H1 (cell line): ENCODE results near the gene DCLRE1A. TPM values are rescaled to one million over a fixed set of nuclear protein-coding genes. Genes with fewer than 3 reads are reported as not detected.

ENCODE experiments used
- E2F6 ChIP-seq: IDR thresholded peaks from 2 replicates; pipeline ENCODE4 v1.6.1; 2012; ENCODE audit warnings: inconsistent platforms
- HDAC2 ChIP-seq, 2 experiments: fragments of 300-600 bp in 1 of 2; sonication (generic) in 1 of 2; IDR thresholded peaks; 2 replicates each; pipeline ENCODE4 v1.6.1; 2011 to 2012; ENCODE audit warnings: low read depth in 2 of 2, low read length in 2 of 2, mild to moderate bottlenecking in 2 of 2, moderate library complexity in 2 of 2, borderline replicate concordance in 1 of 2, inconsistent platforms in 1 of 2
- HDAC6 ChIP-seq: IDR thresholded peaks from one replicate; pipeline ENCODE4 v1.7.1; 2012; ENCODE audit warnings: low read depth, mild to moderate bottlenecking, inconsistent platforms, low read length, moderate library complexity
- POLR2A ChIP-seq, 2 experiments: IDR thresholded peaks; 1 replicate in 1 of 2; 2 replicates in 1 of 2; pipeline ENCODE4 v1.6.1; 2011; ENCODE audit warnings: low read depth in 2 of 2, low read length in 2 of 2, mild to moderate bottlenecking in 2 of 2; ENCODE audit errors: control extremely low read depth in 1 of 2
- SP4 ChIP-seq: IDR thresholded peaks from 2 replicates; pipeline ENCODE4 v1.6.1; 2012; ENCODE audit warnings: low read length, inconsistent platforms
- TAF1 ChIP-seq: IDR thresholded peaks from 2 replicates; pipeline ENCODE4 v1.6.1; 2011; ENCODE audit warnings: mild to moderate bottlenecking, low read depth, low read length
- TAF7 ChIP-seq: optimal IDR thresholded peaks from 2 replicates; pipeline ENCODE3; 2011; ENCODE audit warnings: low read depth, mild to moderate bottlenecking, inconsistent platforms, low read length, moderate library complexity, borderline replicate concordance
- TBP ChIP-seq: IDR thresholded peaks from 2 replicates; pipeline ENCODE4 v1.6.1; 2011; ENCODE audit warnings: low read depth, low read length, improper control_type of control experiment
- TCF12 ChIP-seq: IDR thresholded peaks from 2 replicates; pipeline ENCODE4 v1.6.1; 2011; ENCODE audit warnings: low read depth, mild to moderate bottlenecking, low read length
- ZNF274 ChIP-seq: IDR thresholded peaks from 2 replicates; pipeline ENCODE4 v1.7.0; 2012; ENCODE audit warnings: low read length, borderline replicate concordance; ENCODE audit errors: extremely low read depth
- polyA plus RNA-seq, 7 experiments: library from polyadenylated mRNA; depleted of rRNA in 3 of 7; stranded (reverse) in 5 of 7; unstranded in 2 of 7; fragments of >200 nt in 5 of 7; fragments of 200-250 nt in 2 of 7; gene quantifications; 1 replicate in 5 of 7; 2 replicates in 1 of 7; 4 replicates in 1 of 7; pipeline versions ENCODE4 v1.2.1 to v1.2.3, GENCODE V29; 2011 to 2013; ENCODE audit warnings: missing spikeins in 2 of 7, mixed read lengths in 2 of 7
- total RNA-seq: library from RNA; stranded (reverse); fragmentation: NEBNext Ultra II Directional; extraction: Animal tissue kit (Norgen Biotek cat#: 25700); gene quantifications from 2 replicates; pipeline ENCODE4 v1.2.1, GENCODE V29; 2021
- TF ChIP-seq, protein P1 (sequence below): IDR thresholded peaks from 2 replicates; pipeline ENCODE4 v1.6.1; 2011; ENCODE audit warnings: low read length, improper control_type of control experiment

Gene DCLRE1A
- total and polyA plus RNA-seq, 2 of the 8 experiments (the other 6 are each of a cell fraction or from before 2014, with no cell fraction given) = 8.1 to 10.1 TPM

DNA sequence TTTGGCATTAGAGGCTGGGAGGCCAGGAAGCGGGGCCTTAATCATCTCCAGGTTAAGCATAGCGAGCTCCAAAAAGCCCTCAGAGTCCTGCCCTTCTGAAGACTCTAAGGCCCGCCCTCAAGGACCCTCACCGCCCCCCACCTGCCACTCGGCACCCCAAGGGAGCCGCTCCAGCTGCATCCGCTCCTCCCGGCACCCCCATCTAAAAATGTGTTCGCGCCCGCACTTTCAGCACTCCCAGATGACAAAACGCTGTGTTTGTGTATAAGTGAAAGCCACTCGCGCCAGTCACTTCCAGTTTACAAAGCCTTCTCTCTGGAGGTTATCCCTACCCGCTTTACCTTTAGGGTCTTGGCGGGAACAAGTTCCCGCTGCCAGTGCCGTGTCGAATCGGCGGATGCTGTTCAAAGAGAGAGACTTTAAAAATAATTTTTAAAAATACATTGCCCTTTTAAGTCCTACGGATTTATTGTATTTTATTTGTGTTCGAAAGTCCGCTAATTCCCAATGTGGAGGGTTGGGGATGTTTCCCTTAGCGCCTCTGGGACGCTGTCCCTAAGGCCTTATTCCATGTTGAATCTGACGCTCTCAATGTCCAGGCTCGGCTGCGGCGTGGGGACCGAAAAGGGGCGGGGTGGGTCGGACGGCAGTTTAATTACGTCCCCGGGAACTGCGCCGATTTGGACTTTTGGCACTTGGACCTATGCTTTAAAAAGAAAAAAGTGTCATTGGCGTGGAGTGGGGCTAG, at the start of gene DCLRE1A, which contains the start of gene NHLRC2 (continued):
- 0 out of 2 replicates have a peak, but pooled peaks have one; percentile 9 for TF ChIP-seq TCF12
- TF ChIP-seq TBP = peak; percentile 63
- TF ChIP-seq SP4 = peak; percentile 82; the same call in 1 of the 2 replicates
- no peak for TF ChIP-seq HDAC6
- peak; percentile 69 for TF ChIP-seq TAF1
- peak; percentile 87 for TF ChIP-seq E2F6
- TF ChIP-seq TAF7 = peak; percentile 53
- TF ChIP-seq, protein P1, sequence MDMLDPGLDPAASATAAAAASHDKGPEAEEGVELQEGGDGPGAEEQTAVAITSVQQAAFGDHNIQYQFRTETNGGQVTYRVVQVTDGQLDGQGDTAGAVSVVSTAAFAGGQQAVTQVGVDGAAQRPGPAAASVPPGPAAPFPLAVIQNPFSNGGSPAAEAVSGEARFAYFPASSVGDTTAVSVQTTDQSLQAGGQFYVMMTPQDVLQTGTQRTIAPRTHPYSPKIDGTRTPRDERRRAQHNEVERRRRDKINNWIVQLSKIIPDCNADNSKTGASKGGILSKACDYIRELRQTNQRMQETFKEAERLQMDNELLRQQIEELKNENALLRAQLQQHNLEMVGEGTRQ = no peak
- 0 out of 4 replicates have a peak, but pooled peaks of 1 of the 2 experiments have one; percentile 8 for TF ChIP-seq HDAC2 (IDR thresholded peaks at IDR 0.05; ENCODE audit: borderline replicate concordance in 1 of 2, low read depth in 2 of 2, low read length in 2 of 2)
- TF ChIP-seq POLR2A (IDR thresholded peaks at IDR 0.05; ENCODE audit: control extremely low read depth in 1 of 2, low read depth in 2 of 2, low read length in 2 of 2) = peak; percentile 64 to 69; a peak in 2 of 3 replicates
- TF ChIP-seq ZNF274 = no peak
